NT2/D1 (cell line): Measurements from ENCODE around the gene EFHD1.

Experiments
- SUZ12 ChIP-seq: IDR thresholded peaks from 2 replicates; pipeline ENCODE4 v1.6.1; 2011; ENCODE audit not compliant: insufficient read length, insufficient read depth; ENCODE audit errors: extremely low read depth
- YY1 ChIP-seq: IDR thresholded peaks from 2 replicates; pipeline ENCODE4 v1.6.1; 2011; ENCODE audit not compliant: insufficient read length, insufficient read depth
- ZNF274 ChIP-seq: IDR thresholded peaks from 2 replicates; pipeline ENCODE4 v1.6.1; 2011; ENCODE audit warnings: mild to moderate bottlenecking, low read depth, low read length

DNA sequence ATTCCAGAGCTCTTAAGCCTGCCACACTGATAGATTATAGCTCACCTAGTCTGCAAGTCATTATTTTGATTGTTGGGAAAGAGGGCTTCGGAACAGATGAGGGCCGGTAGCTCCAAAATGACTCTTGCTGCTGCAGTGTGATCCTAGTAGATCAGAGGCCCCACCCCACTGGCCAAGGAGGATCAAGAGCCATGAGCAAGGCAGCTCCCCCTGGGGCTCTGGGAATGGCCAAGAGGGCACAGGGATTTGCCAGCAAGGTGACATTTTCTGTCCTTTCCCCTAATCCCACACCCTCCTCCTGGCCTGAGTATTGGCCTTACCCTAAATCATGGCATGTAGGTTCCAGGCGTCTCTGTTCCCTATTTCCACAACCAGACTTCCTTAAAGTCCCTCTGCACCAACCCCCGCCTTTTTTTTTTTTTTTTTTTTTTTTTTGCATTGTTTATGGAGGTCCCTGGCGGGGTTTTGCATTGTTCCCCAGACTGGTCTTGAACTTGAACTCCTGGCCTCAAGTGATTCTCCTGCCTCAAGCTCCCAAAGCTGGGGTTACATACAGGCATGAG lies 46.4 kb upstream of the EFHD1 start:
- TF ChIP-seq YY1 = no peak
- TF ChIP-seq ZNF274 = no peak
- no peak for TF ChIP-seq SUZ12
